DOHH2 (cell line): ENCODE data around the gene NOTCH1.

Source experiments
- H3F3A ChIP-seq: fragments of 200-600 bp; sonication (generic), shearing (Covaris generic); 2 replicates; pipeline ENCODE4 v1.6.0; 2016; ENCODE audit warnings: antibody characterized with exemption, mild to moderate bottlenecking; ENCODE audit not compliant: control insufficient read depth, insufficient read depth
- H3K27ac ChIP-seq: fragments of 200-600 bp; sonication (generic); 2 replicates; pipeline ENCODE4 v1.5.1; 2014; ENCODE audit warnings: low read depth, mild to moderate bottlenecking, low read length, moderate library complexity
- H3K27me3 ChIP-seq: fragments of 200-600 bp; sonication (generic); 2 replicates; pipeline ENCODE4 v1.6.1; 2014; ENCODE audit warnings: mild to moderate bottlenecking, low read length, mixed read lengths; ENCODE audit not compliant: control insufficient read depth
- H3K36me3 ChIP-seq: fragments of 200-600 bp; sonication (generic); 2 replicates; pipeline ENCODE4 v1.6.1; 2014; ENCODE audit warnings: mild to moderate bottlenecking, low read length, moderate library complexity, mixed read lengths; ENCODE audit not compliant: control insufficient read depth
- H3K4me1 ChIP-seq: fragments of 200-600 bp; sonication (generic); 2 replicates; pipeline ENCODE4 v1.6.1; 2014; ENCODE audit warnings: mild to moderate bottlenecking, low read length, mixed read lengths; ENCODE audit not compliant: control insufficient read depth
- H3K4me2 ChIP-seq: fragments of 200-600 bp; sonication (generic); 2 replicates; pipeline ENCODE4 v1.6.0; 2014; ENCODE audit warnings: mild to moderate bottlenecking, low read length, moderate library complexity
- H3K4me3 ChIP-seq: fragments of 200-600 bp; sonication (generic); 2 replicates; pipeline ENCODE4 v1.5.1; 2014; ENCODE audit warnings: mild to moderate bottlenecking, low read length, mixed read lengths
- H3K79me2 ChIP-seq: fragments of 200-600 bp; sonication (generic); 2 replicates; pipeline ENCODE4 v1.6.1; 2014; ENCODE audit warnings: mild to moderate bottlenecking, low read length, mixed read lengths; ENCODE audit not compliant: control insufficient read depth
- H3K9me2 ChIP-seq: fragments of 200-600 bp; sonication (generic); replicated peaks from 2 replicates; pipeline ENCODE4 v1.6.1; 2014; ENCODE audit warnings: mild to moderate bottlenecking, low read length, mixed read lengths; ENCODE audit not compliant: control insufficient read depth
- H3K9me3 ChIP-seq: fragments of 200-600 bp; sonication (generic); 2 replicates; pipeline ENCODE4 v1.6.1; 2014; ENCODE audit warnings: antibody characterized with exemption, low read length, mixed read lengths; ENCODE audit not compliant: control insufficient read depth, insufficient read depth
- H4K20me1 ChIP-seq: fragments of 200-600 bp; sonication (generic); 2 replicates; pipeline ENCODE4 v1.6.0; 2014; ENCODE audit warnings: low read depth, mild to moderate bottlenecking, antibody characterized with exemption, low read length, moderate library complexity; ENCODE audit not compliant: control insufficient read depth, insufficient read depth
- CTCF ChIP-seq: fragments of 200-600 bp; sonication (generic); IDR thresholded peaks from one replicate; pipeline ENCODE4 v1.5.1; 2014; ENCODE audit warnings: antibody characterized with exemption, mild to moderate bottlenecking, low read depth, low read length; ENCODE audit not compliant: poor library complexity, severe bottlenecking
- EZH2phosphoT487 ChIP-seq: fragments of 200-600 bp; sonication (generic); IDR thresholded peaks from 2 replicates; pipeline ENCODE4 v1.6.1; 2017; ENCODE audit warnings: borderline replicate concordance, mild to moderate bottlenecking, antibody characterized with exemption, low read length, moderate library complexity, mixed read lengths

Gene NOTCH1

GRCh38 chr9:136527721-136528710 lies 17.8 kb downstream of the NOTCH1 start:
- Histone ChIP-seq H3K4me1 (peaks cover 22% of the 10 kb centered on the region), H3K27ac (no peak overlapping the region), H3K9me2 (no peaks in the 10 kb centered on the region), H3K27me3 (no peaks in the 10 kb centered on the region), H4K20me1 (peaks cover 16% of the 10 kb centered on the region; the same call in 1 of the 2 replicates), H3K9me3 (no peaks in the 10 kb centered on the region), H3K4me3 (no peak overlapping the region), H3K79me2 (peaks cover 14% of the 10 kb centered on the region), H3K4me2 (no peak overlapping the region), H3F3A (no peaks in the 10 kb centered on the region), H3K36me3 (no peaks in the 10 kb centered on the region)
- TF ChIP-seq CTCF (no peak), EZH2phosphoT487 (no peak)

GRCh38 chr9:136527131-136527530 lies 18.7 kb downstream of the NOTCH1 start:
- no peak overlapping the region for H3K4me3 ChIP-seq
- no peak for TF ChIP-seq EZH2phosphoT487
- no peak for TF ChIP-seq CTCF
- H3K36me3 ChIP-seq: no peaks in the 10 kb centered on the region
- H3K27me3 ChIP-seq: no peaks in the 10 kb centered on the region
- H3K4me1 ChIP-seq: peaks cover 17% of the 10 kb centered on the region
- H3K9me3 ChIP-seq: no peaks in the 10 kb centered on the region
- H3K4me2 ChIP-seq: no peak overlapping the region
- H3K79me2 ChIP-seq: peaks cover 12% of the 10 kb centered on the region
- no peaks in the 10 kb centered on the region for H3K9me2 ChIP-seq
- H3K27ac ChIP-seq: no peak overlapping the region
- H3F3A ChIP-seq: no peaks in the 10 kb centered on the region
- peaks cover 12% of the 10 kb centered on the region; the same call in 1 of the 2 replicates for H4K20me1 ChIP-seq

- Histone ChIP-seq H3K79me2 (peaks cover 8% of the 10 kb centered on the region), H3K27me3 (no peaks in the 10 kb centered on the region), H3K4me2 (no peak overlapping the region)
Observed at GRCh38 chr9:136526625-136527066, 19.2 kb downstream of the NOTCH1 start.

More at GRCh38 chr9:136526625-136527066, 19.2 kb downstream of the NOTCH1 start:
- Histone ChIP-seq H4K20me1 (peaks cover 12% of the 10 kb centered on the region; the same call in 1 of the 2 replicates), H3K4me3 (no peak overlapping the region), H3K36me3 (no peaks in the 10 kb centered on the region), H3K9me2 (no peaks in the 10 kb centered on the region), H3F3A (no peaks in the 10 kb centered on the region), H3K9me3 (no peaks in the 10 kb centered on the region), H3K4me1 (peaks cover 17% of the 10 kb centered on the region), H3K27ac (no peak overlapping the region)
- TF ChIP-seq EZH2phosphoT487: no peak
- TF ChIP-seq CTCF: no peak
